NB4 (cell line): ENCODE results near the gene PAX8.

Experiments used
- CTCF ChIP-seq: IDR thresholded peaks from one replicate; pipeline ENCODE4 v1.5.1; 2012; ENCODE audit warnings: low read depth, low read length
- MAX ChIP-seq: IDR thresholded peaks from 2 replicates; pipeline ENCODE4 v1.6.1; 2011; ENCODE audit warnings: low read depth, low read length
- MYC ChIP-seq: IDR thresholded peaks from 2 replicates; pipeline ENCODE4 v1.6.1; 2011; ENCODE audit warnings: low read depth, low read length
- POLR2A ChIP-seq: IDR thresholded peaks from 2 replicates; pipeline ENCODE4 v1.6.1; 2011; ENCODE audit warnings: mild to moderate bottlenecking; ENCODE audit not compliant: insufficient read length; ENCODE audit errors: extremely low read depth

- TF ChIP-seq CTCF (no peak), POLR2A (no peak), MAX (no peak), MYC (no peak)
These were observed 97.3 kb downstream of the PAX8 start for GRCh38 chr2:113181258-113182051.
